HEK293 (cell line): Measurements from ENCODE around the gene FBXL15.

ENCODE experiments used
- ATF2 ChIP-seq: fragments of 450-650 bp; formaldehyde crosslinking; IDR thresholded peaks from 2 replicates; pipeline ENCODE4 v1.5.1; 2016; ENCODE audit warnings: missing biosample characterization, missing genetic modification characterization, low read depth
- HIC1 ChIP-seq: fragments of 450-650 bp; formaldehyde crosslinking; IDR thresholded peaks from 2 replicates; pipeline ENCODE4 v1.5.1; 2016; ENCODE audit warnings: missing biosample characterization, missing genetic modification characterization
- KLF17 ChIP-seq: fragments of 450-650 bp; formaldehyde crosslinking; IDR thresholded peaks from 2 replicates; pipeline ENCODE4 v1.5.1; 2016; ENCODE audit warnings: missing biosample characterization, missing genetic modification characterization
- KLF8 ChIP-seq: fragments of 450-650 bp; formaldehyde crosslinking; IDR thresholded peaks from 2 replicates; pipeline ENCODE4 v1.5.1; 2016; ENCODE audit warnings: missing biosample characterization, missing genetic modification characterization
- SP7 ChIP-seq: fragments of 450-650 bp; formaldehyde crosslinking; IDR thresholded peaks from 2 replicates; pipeline ENCODE4 v1.5.1; 2016; ENCODE audit warnings: missing biosample characterization, missing genetic modification characterization
- TSHZ1 ChIP-seq: fragments of 450-650 bp; formaldehyde crosslinking; IDR thresholded peaks from 2 replicates; pipeline ENCODE4 v1.5.1; 2016; ENCODE audit warnings: missing biosample characterization, missing genetic modification characterization, borderline replicate concordance
- ZBTB7A ChIP-seq: fragments of 450-650 bp; formaldehyde crosslinking; IDR thresholded peaks from 2 replicates; pipeline ENCODE4 v1.5.1; 2016; ENCODE audit warnings: low read depth, missing biosample characterization, missing genetic modification characterization
- ZFP3 ChIP-seq: fragments of 450-650 bp; formaldehyde crosslinking; IDR thresholded peaks from 2 replicates; pipeline ENCODE4 v1.5.1; 2016; ENCODE audit warnings: low read depth, missing biosample characterization, missing genetic modification characterization
- ZNF121 ChIP-seq: fragments of 450-650 bp; formaldehyde crosslinking; IDR thresholded peaks from 2 replicates; pipeline ENCODE4 v1.5.1; 2016; ENCODE audit warnings: missing biosample characterization, missing genetic modification characterization
- ZNF155 ChIP-seq: fragments of 450-650 bp; formaldehyde crosslinking; IDR thresholded peaks from 2 replicates; pipeline ENCODE4 v1.5.1; 2016; ENCODE audit warnings: missing biosample characterization, missing genetic modification characterization
- ZNF280C ChIP-seq: fragments of 450-650 bp; formaldehyde crosslinking; IDR thresholded peaks from 2 replicates; pipeline ENCODE4 v1.5.1; 2016; ENCODE audit warnings: missing biosample characterization, missing genetic modification characterization
- ZNF335 ChIP-seq: fragments of 450-650 bp; formaldehyde crosslinking; conservative IDR thresholded peaks from 2 replicates; pipeline ENCODE4 v1.5.1; 2016; ENCODE audit warnings: missing biosample characterization, missing genetic modification characterization
- ZNF473 ChIP-seq: fragments of 450-650 bp; formaldehyde crosslinking; IDR thresholded peaks from 2 replicates; pipeline ENCODE4 v1.5.1; 2017; ENCODE audit warnings: missing biosample characterization, missing genetic modification characterization
- ZNF513 ChIP-seq: fragments of 450-650 bp; IDR thresholded peaks from 2 replicates; pipeline ENCODE4 v1.5.1; 2018; ENCODE audit warnings: missing biosample characterization, missing genetic modification characterization
- ZNF518A ChIP-seq: fragments of 450-650 bp; formaldehyde crosslinking; conservative IDR thresholded peaks from 2 replicates; pipeline ENCODE4 v1.5.1; 2016; ENCODE audit warnings: low read depth, missing biosample characterization, missing genetic modification characterization
- ZNF555 ChIP-seq: fragments of 450-650 bp; formaldehyde crosslinking; conservative IDR thresholded peaks from 2 replicates; pipeline ENCODE4 v1.5.1; 2017; ENCODE audit warnings: missing biosample characterization, mild to moderate bottlenecking, missing genetic modification characterization, inconsistent platforms
- ZNF692 ChIP-seq: fragments of 450-650 bp; formaldehyde crosslinking; IDR thresholded peaks from 2 replicates; pipeline ENCODE4 v1.5.1; 2016; ENCODE audit warnings: missing biosample characterization, missing genetic modification characterization
- ZNF792 ChIP-seq: fragments of 450-650 bp; formaldehyde crosslinking; IDR thresholded peaks from 2 replicates; pipeline ENCODE4 v1.5.1; 2016; ENCODE audit warnings: missing biosample characterization, missing genetic modification characterization
- ZSCAN4 ChIP-seq: fragments of 450-650 bp; formaldehyde crosslinking; IDR thresholded peaks from 2 replicates; pipeline ENCODE4 v1.5.1; 2017; ENCODE audit warnings: missing biosample characterization, missing genetic modification characterization

Gene FBXL15

GRCh38 chr10:102450124-102450373, 29.4 kb downstream of the FBXL15 start (continued):
- no peak for TF ChIP-seq ZNF155 (tag by site-specific recombination)
- TF ChIP-seq SP7 (tag by site-specific recombination) = 0 out of 2 replicates have a peak, but pooled peaks have one; percentile 50
- TF ChIP-seq KLF17 (tag by site-specific recombination) = 0 out of 2 replicates have a peak, but pooled peaks have one; percentile 25
- TF ChIP-seq ZFP3 (tag by site-specific recombination) = no peak
- TF ChIP-seq KLF8 (tag by site-specific recombination) = peak; percentile 23; the same call in 1 of the 2 replicates
- peak; percentile 49; the same call in 1 of the 2 replicates for TF ChIP-seq ZSCAN4
- no peak for TF ChIP-seq ZNF692 (tag by site-specific recombination)
- TF ChIP-seq HIC1 (tag by site-specific recombination) = 0 out of 2 replicates have a peak, but pooled peaks have one; percentile 11
- TF ChIP-seq ZNF121 (tag by site-specific recombination) = no peak
- no peak for TF ChIP-seq ZNF473 (tag by site-specific recombination)
- no peak for TF ChIP-seq ZNF518A (tag by site-specific recombination)
- TF ChIP-seq ZNF335 (tag by site-specific recombination) = peak; percentile 69
- no peak for TF ChIP-seq ATF2 (tag by site-specific recombination)
- no peak for TF ChIP-seq ZNF555
- no peak for TF ChIP-seq ZNF280C (tag by site-specific recombination)
- 0 out of 2 replicates have a peak, but pooled peaks have one; percentile 32 for TF ChIP-seq ZBTB7A (tag by site-specific recombination)
- no peak for TF ChIP-seq TSHZ1
- TF ChIP-seq ZNF792 (tag by site-specific recombination) = no peak
- no peak for TF ChIP-seq ZNF513 (tag by site-specific recombination)
